Frontal cortex (tissue), 4 donors: ENCODE measurements around the gene MBOAT2. TPM values are rescaled to one million over a fixed set of nuclear protein-coding genes. Genes with fewer than 3 reads are reported as not detected.

ENCODE experiments used
- DNase-seq, 2 donors: peaks; one replicate each; pipeline ENCODE4 v3.0.0; 2012; ENCODE audit warnings: low spot score in 2 of 2
- FAIRE-seq: peaks from 2 replicates; lab custom pipeline; 2012; peaks lifted over from hg19 to GRCh38; lab: Jason Lieb, UNC
- total RNA-seq: library from RNA; depleted of rRNA; stranded (reverse); fragments of >200 nt; gene quantifications from one replicate; pipeline ENCODE4 v1.2.3, GENCODE V29; 2014
- donor health status: control.
- donor health status: control.
- donor health status: control.

MBOAT2 gene
- total RNA-seq, 1 donor from 2014 or later = 125 TPM

DNA sequence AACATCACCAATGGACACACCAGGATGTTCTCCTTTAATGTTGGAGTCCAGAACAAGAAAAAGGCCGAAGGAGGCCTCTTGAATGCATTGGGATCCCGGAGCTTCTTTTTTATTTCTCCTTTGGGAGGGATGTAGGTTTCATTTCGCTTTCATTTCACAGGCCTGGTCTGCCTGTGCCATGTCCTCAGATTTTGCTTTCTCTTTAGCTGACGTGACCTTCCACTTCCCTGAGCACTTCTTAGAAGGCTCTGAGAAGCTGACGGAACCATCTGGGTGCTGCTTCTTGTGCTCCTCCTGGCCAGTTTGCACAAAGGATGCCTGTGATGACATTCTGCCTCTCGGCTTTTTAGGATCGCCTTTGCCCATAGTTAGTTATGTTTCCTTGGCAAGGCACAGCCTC, 15.1 kb upstream of the MBOAT2 start:
- no peak for DNase-seq
- no peak for FAIRE-seq

DNA sequence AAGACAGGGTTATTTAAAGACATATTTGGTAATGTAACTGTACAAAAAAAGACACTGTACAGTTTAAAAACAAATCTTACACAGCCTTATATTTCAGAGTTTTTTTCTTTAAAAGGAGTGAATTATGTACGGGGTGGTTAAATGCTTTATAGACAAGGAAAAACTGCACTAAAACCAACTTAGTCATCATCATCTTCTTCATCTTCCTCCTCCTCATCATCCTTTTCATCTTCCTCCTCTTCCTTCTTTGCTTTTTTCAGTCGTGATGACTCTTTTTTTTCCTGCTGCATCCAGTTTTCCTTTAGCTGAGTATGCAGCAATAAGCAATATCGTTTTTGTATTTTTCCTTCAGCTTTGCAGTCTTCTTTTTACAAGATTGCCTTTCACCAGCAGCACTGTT, 14.6 kb upstream of the MBOAT2 start:
- no peak for DNase-seq
- no peak for FAIRE-seq

DNA sequence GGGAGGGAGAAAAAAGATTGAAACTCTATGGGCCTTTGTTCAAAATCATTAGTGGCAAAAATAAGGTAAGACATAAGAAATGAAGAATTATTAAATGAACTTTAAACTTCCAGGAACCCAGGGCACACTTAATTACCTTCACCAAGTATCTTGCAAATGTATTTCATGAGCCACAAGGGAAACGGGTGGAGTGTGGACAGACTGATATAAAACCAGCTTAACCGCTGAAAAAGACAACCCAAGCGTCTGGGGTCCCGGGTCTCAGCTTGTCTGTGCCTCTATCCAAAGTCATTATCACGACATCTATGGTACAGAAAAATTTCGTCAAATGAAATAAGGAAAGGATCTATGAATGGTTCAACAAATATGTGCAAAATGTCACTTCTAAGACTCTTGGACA, 13.9 kb upstream of the MBOAT2 start:
- FAIRE-seq (no peak), DNase-seq (no peak)

DNA sequence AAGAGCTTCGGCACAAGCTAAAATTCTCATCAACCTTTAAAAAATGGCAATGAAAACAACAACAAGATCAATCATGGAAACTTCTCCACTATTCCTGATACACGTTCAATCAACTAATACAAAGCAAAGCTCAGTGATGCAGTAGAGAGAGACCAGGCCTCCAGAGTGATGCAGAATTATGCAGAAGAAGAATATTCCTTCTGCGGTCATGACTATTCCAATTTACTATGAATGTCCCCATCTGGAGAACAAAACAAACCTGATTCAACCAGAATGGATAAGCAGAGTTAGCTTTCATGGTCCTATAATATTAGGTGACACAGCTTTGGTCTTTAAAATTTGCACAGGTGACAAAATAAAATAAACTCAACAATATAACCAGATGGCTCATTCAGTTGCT, 12.5 kb upstream of the MBOAT2 start:
- FAIRE-seq (no peak), DNase-seq (no peak)

DNA sequence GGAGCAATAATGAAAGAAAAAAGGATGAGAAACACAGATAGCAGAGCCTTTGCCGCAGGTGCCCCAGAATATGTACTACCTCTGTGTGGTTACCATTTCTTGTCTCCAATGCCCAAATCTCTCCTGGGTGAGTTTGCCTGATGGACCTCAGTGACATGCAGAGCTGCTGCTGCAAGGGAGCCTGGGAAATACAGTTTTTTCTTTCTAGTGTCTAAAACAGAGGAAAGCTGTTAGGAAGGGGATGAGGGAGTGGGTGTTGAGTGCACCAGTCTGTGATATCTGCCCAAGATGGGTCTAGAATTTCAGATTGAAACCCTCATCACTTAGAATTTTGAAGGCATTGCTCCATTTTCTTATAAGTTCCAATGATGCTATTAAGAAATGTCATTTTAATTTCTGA, 9.9 kb upstream of the MBOAT2 start:
- DNase-seq = no peak
- no peak for FAIRE-seq

DNA sequence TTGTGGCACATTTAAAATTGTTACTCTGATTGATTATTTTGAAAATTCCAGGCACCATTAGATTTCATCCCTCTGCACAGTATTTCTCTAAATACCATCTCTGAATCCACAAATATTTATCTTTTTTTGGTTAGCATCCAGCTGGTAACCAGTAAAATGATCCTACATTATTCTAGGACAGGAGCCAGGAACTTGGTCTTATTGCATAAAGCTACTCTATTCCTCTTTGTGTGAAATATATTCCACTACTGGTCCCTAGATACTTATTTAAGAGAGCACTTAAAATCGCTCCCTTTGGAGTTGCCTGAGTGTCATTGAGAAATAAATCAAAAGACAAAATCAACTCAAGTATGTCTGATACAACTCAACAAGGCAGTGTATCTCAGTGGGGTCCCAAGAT, 7.4 kb upstream of the MBOAT2 start:
- no peak for FAIRE-seq
- DNase-seq = no peak

DNA sequence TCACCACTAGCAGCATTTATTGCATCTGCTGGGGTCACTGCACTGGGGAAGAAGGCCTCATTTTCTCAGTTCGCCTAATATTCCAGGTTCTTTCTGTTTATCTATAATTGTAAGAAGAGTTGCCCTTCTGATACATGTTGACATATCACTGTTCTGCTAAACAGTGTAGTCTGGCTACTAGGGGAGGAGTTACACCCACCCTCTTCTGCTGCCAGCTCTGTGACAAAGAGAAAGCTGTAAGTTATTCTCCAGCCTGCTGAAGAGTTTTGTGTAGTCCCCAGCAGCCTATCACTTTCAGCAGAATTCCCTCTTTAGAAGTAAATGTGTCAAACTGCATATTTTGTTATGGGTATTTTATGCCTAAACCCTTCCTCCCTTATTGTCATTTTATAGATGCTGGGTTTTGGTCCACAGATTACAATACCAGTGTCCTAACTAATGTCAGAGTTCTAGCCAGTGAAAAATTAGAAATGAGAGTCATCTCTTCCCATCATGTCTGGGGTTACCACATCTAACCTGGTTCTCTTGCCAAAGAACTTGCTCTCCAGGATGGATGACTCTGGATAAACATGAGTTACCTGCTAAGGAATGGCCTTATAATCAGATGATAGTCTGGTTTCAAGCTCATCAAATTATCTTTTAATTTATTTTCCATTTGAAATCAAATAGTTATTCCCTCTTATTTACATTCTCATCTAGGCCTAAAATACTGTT, 5.6 kb upstream of the MBOAT2 start:
- no peak for FAIRE-seq
- DNase-seq = no peak

DNA sequence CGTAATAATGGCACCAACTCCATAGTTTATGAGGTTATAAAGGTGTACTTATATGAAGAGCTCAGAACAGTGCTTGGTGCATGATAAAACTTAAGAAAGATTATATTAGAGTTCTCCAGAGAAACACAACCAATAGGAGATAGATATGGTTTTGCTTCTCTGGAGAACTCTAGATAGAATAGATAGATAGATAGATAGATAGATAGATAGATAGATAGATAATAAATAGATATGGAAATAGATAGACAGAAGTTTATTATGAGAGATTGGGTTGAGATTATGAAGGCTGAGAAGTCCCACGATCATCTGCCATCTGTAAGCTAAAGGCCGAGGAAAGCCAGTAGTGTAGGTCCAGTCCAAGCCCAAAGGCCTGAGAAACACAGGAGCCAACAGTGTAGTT, 2.9 kb upstream of the MBOAT2 start:
- no peak for FAIRE-seq
- DNase-seq = no peak

DNA sequence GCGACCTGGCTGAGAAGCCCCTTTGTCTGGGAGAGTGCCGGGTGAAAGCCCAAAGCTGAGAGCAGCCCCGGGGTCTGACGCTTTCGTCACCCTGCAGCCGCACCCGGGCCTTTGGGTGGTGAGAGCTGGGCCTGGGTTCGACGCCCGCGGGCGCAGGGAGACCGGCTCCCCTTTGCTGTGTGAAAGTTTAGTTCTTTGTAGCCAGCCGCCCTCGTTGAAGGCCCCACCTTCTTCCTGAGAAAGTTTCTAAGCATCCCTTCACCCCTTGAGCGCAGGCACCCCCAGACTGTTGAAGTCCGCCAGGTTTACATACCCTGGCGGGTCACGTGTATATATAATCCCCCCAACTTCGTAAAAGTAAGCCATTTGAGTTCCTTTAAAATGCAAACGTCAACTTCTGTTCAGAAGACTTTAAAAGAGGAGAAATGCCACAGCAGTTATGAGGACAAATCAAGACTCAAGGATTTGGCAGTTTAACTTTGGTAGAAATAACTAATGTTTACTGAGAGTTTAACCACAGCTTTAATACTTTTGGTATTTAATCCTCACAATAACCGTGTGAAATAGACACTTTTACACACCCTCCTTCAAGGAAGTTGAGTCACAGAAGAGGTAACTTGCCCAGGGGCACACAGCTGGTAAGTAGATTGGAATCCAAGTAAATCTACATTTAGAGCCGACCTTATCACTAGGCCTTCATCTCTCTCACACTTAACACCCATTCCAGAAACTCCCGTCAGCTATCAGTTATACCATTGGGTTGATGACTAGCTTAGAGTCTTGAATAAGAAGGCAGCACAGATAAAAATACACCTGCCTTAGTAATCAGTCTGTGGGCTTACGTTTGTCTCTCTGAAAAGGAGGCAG, 1.1 kb upstream of the MBOAT2 start:
- FAIRE-seq (no peak), DNase-seq (no peak)

DNA sequence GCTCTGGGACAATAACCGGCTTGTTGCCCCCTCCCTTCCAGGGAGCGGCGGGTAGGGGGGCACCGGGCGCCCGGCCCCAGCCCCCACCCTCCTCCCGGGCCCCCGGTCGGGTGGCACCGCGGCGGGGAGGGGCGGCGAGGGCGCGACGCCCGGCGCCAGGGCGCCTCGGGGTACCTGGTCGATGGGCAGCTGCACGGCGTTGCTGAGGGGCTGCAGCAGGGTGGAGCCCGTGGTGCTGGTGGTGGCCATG, 193 bp downstream of the MBOAT2 start:
- no peak for FAIRE-seq
- DNase-seq = no peak

DNA sequence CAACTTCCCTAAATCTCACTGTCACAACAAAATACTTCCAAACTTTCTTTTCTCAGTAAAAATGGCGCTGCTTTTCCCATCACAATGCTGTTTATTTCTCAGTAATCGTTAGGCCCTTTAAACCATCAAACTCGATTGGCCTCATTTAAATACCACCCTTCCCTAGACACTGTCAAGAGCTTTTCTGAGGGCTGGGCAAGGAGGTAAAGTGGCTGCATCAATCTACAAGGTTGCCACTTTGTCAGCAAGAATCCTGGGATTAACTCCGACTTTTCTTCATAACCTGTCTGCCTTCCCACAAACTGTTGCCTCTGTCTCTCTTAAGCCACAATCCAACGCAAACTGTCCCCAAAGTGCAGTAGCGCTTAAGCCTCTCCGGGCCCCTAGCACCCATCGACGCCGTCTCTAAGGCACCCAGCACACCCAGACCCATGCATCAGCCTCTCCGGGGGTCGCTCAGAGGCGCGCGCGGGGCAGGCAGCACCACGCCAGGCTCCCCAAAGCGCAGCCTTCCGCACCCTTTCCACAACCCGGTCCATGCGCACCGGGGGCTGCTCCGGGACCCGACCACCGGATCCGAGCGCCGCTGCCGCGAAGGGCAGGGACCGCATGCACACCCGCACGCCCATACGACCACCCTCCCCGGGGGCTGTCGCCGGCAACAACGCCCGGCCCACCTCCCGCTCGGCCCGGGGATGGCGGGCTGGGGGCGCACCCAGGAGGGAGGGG, 683 bp downstream of the MBOAT2 start:
- no peak for FAIRE-seq
- no peak for DNase-seq

DNA sequence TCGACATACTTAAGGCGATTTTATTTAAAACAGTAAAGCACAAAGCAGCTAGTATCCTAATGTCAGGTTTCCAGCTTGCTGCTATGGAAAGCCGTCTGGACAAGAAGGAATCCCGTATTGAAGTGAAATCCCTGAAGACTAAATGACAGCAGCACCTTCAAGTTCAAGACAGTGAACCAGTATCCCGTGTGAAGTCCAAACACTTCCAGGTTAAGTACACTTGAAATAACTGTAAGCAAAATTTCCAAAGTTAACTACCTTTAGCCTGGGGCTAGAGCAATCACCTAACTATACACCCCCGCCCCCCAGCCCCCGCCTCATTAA, 1.2 kb downstream of the MBOAT2 start:
- FAIRE-seq (no peak), DNase-seq (peak in 1 of 2 donors; percentile 19)

DNA sequence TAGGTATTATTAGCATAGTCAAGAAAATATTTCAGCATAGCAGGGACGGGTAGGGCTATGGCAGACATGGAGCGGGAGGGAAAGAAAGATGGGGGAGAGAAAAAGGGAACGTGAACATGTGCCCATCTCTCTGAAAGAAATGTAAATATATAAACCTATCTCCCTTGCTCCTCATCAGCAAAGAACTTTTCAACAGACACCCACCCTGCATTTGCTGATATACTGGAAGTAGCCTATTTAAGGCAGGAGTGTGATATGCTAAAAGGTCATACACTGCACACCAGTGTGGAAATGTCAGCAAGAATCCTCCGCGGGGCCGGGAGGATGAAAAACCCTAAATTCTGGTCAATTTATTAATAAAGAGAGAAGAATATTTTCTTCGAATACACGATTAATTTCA, 1.7 kb downstream of the MBOAT2 start:
- DNase-seq (no peak), FAIRE-seq (no peak)

DNA sequence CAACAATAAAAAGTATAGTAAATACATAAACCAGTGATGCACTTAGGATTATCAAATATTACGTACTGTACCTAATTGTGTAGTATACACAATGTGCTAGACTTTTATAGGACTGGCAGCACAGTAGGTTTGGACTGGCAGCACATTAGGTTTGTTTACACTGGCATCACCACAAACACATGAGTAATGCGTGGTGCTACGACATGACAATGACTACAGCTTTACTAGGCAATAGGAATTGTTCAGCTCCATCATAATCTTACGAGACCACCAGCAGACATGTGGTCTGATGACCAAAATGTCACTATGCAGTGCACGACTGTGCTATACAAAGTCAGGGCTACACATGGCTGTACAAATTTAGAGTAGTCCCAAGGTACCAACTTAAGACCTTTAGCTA, 2.3 kb downstream of the MBOAT2 start:
- no peak for DNase-seq
- no peak for FAIRE-seq

DNA sequence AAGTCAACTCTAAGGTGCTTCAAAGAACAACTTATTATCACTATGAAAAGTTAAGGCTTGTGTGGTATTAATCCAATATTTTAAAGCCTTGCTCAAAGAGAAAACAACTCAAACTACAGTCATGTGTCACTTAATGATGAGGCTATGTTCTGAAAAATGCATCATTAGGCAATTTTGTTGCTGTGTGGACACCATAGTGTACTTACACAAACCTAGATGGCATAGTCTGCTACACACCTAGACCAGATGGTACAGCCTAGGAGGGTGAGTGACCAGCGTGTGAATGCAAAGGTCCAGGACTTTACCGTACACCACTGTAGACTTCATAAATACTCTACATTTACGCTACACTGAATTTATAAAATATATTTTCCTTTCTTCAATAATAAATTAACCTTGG, 3.0 kb downstream of the MBOAT2 start:
- FAIRE-seq (no peak), DNase-seq (no peak)

DNA sequence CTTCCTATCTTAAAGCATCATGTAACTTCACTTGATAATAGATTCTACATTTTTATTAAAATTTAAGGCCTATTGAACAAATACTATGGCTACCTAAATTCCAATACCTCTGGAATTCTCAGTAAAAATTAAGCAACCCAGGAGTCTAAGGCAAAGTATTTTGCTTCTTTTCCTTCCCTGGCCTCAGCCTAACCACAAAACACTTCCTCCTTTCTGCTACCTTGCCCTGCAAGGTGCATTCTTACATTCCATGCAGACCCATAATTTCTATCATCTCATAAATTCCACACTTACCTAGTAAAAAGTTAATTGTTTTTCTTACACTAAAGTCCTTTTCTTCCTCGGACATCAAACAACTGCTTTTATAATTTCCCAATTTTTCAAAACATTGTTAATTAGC, 3.7 kb downstream of the MBOAT2 start:
- FAIRE-seq (no peak), DNase-seq (no peak)

DNA sequence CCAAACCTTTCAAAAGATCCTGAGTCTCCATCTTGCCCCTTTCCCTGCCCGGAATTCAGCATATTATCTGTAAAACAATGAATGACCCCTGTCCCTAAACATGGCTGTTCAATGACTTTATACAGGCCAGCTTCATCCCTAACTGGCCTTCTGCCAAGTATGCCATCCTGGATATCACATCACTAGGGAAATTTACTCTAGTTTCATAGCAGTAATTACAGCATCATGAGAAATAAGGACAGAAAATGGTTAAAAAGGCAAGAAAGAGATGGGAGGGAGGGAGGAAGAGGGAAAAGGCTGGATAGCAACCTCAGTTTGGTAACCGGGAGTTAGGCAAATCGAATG, 4.4 kb downstream of the MBOAT2 start:
- FAIRE-seq (no peak), DNase-seq (no peak)

DNA sequence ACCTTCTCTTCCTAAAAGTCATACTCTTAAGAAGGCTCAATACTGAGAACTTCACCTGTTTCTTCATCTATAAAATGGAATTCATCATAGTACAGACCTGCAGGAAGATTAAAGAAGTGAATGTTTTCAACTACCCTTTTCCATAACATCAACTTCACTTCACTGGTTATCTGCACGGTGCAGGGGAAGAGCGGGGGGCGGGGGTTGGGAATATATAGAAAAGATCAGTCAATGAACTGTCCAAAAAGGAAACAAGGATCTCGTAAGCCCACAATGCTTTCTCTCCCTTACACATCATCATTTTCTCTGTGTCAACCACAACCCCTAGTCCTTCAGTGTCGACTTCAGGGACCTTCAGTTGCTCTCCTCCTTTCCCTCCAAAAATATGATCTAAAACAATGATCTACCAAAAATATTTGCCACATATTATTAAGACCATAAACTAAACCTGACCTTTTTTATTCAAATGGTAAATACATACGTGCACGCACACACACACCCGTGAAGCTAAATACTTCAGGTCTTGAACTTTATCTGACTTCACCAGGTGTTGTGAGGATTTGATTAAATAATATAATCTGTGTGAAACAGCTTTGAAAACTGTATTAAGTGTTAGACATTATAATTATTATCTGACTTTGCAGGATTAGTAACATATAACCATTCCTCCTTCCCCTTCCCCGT, 4.9 kb downstream of the MBOAT2 start:
- no peak for DNase-seq
- FAIRE-seq = no peak

DNA sequence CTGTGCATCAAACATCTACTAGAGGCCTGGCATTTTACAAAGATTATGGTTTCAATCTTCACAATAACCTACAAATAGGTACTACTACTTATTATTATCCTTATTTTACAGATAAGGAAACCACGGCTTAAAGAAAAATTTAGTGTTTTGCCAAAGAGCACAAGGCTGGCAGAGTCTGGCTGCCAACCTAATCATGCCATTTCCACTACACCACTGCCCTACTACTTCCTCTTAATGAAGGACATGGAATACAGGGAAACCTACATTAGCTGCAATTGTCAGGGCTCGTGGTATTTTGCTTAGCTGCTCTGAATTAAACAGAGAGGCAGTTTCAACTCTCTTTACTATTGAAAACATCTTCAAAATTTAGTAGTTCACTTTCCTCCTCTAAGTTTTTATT, 5.9 kb downstream of the MBOAT2 start:
- DNase-seq (no peak), FAIRE-seq (no peak)

DNA sequence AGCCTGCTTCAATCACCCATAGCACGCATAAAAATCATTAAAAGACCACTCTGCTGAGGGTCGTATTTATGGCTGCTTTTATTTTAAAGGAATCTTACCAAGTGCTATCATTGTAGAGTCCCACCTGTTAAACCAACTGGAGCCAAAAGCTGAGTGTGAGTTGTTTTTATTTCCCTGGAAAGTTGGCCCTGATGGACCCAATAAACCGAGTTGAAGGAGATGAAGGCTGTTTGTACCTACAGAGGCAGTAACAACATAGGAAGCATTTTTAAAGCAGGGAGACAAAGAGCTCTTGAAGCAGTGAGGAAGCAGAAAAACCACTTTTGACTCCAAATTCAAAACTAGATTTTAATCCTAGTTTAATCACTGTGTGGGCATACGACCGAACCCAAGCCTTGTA, 6.4 kb downstream of the MBOAT2 start:
- no peak for FAIRE-seq
- no peak for DNase-seq

DNA sequence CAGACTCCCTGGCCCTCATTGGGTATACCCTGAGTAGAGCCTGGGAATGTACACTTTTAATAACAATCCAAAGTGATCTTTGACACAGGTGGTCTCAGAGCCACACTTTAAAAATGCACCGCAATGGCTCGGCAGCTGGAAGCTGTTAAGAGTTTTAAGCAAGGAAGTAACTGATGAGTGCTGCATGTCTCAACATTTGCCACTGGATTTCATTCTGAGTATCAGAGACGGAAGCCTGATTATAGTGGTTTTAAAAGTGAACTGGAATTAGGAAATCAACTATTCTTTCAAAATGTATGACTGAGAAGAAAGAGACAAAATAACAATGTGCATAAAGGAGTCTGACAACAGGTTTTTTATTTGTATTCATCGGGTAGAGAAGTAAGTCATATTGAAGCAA, 7.5 kb downstream of the MBOAT2 start:
- DNase-seq (no peak), FAIRE-seq (no peak)
